OCI-LY7 (cell line): ENCODE results near the gene LITAFD.

Experiments used
- EZH2phosphoT487 ChIP-seq: fragments of 200-600 bp; sonication (generic); IDR thresholded peaks from 2 replicates; pipeline ENCODE4 v1.6.1; 2018; ENCODE audit warnings: low read depth, borderline replicate concordance, mild to moderate bottlenecking, mixed run types, antibody characterized with exemption, low read length, moderate library complexity, mixed read lengths
- TF ChIP-seq, protein P1 (sequence below): fragments of 200-600 bp; sonication (generic); conservative IDR thresholded peaks from 2 replicates; pipeline ENCODE4 v1.5.1; 2014; ENCODE audit warnings: mild to moderate bottlenecking, antibody characterized with exemption, low read length, moderate library complexity, mixed read lengths

DNA sequence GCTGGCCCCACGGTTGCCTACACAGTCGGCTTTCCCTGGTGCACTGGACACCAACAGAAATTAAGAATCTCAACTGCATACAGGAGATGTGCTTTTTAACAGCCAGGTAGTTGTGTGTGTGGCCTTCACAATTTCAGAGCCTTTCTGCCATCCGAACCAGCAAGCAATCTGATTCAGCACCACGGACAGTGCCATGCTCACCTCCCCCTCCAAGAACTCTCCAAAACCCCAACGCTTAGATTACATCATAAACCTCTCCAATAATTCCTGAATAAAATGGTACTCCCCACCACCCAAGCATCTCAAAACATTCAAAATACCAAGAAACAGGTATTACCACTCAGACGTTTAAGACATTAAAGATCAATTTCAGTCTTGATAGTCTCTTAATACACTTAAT is 49.7 kb downstream of the LITAFD start:
- TF ChIP-seq, protein P1, sequence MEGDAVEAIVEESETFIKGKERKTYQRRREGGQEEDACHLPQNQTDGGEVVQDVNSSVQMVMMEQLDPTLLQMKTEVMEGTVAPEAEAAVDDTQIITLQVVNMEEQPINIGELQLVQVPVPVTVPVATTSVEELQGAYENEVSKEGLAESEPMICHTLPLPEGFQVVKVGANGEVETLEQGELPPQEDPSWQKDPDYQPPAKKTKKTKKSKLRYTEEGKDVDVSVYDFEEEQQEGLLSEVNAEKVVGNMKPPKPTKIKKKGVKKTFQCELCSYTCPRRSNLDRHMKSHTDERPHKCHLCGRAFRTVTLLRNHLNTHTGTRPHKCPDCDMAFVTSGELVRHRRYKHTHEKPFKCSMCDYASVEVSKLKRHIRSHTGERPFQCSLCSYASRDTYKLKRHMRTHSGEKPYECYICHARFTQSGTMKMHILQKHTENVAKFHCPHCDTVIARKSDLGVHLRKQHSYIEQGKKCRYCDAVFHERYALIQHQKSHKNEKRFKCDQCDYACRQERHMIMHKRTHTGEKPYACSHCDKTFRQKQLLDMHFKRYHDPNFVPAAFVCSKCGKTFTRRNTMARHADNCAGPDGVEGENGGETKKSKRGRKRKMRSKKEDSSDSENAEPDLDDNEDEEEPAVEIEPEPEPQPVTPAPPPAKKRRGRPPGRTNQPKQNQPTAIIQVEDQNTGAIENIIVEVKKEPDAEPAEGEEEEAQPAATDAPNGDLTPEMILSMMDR, result no peak
- no peak for TF ChIP-seq EZH2phosphoT487
